GM19324 (cell line): ENCODE measurements around the gene TSPAN31.

Source experiments
- ATAC-seq: cut with Tn5 transposase; IDR thresholded peaks from one replicate; pipeline ENCODE4 v1.9.1; 2021; ENCODE audit warnings: mild to moderate bottlenecking, moderate library complexity; ENCODE audit not compliant: unreplicated experiment, low FRiP score

TSPAN31 gene

DNA sequence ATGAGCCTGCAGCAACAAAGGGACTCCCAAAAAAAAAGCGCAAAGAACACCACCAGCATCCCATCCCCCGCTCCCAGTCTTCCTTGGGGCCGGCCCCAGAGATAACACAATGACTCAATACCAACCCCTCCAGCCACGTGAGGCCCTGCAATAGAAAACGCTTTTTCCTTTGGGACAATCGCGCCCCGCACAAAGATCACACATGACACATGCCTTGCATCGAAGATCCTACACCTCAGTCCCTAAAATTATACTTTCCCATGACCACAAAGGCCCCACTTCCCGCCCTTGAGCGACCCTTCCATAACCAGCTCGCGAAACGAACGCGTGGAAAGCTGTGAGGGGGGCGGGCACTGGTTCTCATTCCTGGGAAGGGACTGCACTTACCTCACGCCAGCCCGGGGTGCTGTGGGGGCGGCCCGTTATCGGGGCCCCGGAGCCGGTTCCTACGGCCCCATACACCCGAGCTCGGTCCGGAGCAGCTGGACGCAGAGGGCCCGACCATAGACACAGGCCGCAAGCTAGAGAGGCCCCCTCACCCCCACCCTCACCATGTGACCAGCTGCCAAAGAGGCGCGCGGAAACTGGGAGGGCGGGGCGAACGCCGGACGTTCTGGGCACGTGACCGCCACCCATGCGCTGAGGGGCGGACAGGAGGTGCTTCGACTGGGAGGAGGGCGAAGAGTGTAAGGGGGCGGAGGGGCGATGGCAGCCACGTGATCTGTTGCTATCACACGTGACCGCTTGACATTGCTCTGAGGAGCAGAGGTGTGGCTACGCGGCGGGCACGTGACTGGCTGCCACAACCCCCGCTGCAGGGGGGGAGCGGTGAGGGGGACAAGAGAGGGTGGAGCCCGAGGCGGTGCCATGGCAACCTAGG, 7.2 kb downstream of the TSPAN31 start, which contains the start of gene CDK4:
CDK4 (minus strand) TSS at position 523 of the 880 bp plus-strand sequence. CDS start 593 bp downstream, outside the sequence.
- ATAC-seq: peak; percentile 81

DNA sequence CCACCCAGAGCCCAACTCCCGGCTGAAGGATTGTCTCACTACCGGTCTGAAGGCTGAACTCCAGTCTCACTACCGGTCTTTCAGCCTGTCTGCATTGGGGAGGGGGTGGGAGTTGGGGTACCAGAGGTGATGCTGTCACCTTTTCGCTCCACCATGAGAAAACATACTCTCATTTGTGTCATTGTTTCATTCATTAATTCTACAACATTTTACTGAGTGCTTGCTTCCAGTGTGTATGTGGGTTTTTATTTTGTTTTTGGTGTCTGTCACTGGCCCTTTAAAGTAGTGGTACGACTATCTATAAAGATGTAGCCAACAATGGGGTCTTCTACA, 7.8 kb downstream of the TSPAN31 start:
- no peak for ATAC-seq

- no peak for ATAC-seq
Observed at GRCh38 chr12:57753756-57754337, 9.0 kb downstream of the TSPAN31 start.

DNA sequence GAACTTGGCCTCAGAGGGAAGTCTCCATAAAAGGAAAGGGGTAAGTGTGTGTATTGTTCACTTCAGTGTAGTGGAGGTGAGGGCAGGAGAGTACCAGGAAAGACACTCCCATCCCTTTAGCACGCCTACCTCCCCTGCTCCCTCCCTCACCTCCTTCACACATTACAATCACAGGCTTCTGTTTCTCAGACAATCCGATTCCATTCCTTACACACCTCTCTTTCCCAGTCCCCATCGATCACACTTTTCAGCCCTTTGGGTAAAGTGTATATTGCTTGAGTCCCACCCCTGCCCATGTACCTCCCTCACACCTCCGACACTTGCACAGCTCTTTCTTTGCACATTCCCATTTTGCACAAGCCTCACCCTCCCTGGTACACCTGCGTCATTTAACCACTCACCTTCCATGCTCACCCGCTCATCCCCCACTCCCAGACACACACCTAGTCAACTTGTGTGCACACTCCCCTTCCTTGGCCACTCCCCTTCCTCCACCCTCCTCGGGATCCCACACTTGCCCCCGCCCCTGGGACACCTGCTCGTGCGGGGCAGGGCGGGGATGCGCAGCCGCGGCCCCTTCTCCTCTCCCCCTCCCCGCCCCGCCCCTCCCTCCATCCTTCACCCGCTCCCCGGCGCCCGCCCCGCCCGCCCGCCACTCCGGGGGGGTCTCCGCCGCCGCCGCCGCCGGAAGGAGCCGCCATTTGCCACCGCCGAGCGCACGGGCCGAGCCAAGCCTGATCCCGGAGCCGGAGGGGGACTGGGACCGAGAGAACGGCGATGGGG, 9.8 kb downstream of the TSPAN31 start, which contains the start of gene MARCHF9:
MARCHF9 (plus strand) TSS at position 693 of the 783 bp plus-strand sequence. CDS start 426 bp downstream, outside the sequence.
- peak; percentile 36 for ATAC-seq

DNA sequence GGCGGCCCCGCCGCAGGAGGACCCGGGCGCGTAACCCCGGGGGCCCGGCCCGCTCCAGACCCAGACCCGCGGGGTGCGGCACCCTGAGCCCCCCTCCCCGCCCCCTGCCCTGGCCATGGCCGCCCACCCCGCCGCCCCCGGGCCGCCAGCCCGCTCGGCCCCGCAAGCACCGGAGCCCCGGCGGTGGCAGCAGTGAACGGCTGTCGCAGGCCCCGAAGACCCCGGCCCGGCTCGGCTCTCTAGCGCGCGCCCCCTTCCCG, 10.3 kb downstream of the TSPAN31 start:
- ATAC-seq: no peak

DNA sequence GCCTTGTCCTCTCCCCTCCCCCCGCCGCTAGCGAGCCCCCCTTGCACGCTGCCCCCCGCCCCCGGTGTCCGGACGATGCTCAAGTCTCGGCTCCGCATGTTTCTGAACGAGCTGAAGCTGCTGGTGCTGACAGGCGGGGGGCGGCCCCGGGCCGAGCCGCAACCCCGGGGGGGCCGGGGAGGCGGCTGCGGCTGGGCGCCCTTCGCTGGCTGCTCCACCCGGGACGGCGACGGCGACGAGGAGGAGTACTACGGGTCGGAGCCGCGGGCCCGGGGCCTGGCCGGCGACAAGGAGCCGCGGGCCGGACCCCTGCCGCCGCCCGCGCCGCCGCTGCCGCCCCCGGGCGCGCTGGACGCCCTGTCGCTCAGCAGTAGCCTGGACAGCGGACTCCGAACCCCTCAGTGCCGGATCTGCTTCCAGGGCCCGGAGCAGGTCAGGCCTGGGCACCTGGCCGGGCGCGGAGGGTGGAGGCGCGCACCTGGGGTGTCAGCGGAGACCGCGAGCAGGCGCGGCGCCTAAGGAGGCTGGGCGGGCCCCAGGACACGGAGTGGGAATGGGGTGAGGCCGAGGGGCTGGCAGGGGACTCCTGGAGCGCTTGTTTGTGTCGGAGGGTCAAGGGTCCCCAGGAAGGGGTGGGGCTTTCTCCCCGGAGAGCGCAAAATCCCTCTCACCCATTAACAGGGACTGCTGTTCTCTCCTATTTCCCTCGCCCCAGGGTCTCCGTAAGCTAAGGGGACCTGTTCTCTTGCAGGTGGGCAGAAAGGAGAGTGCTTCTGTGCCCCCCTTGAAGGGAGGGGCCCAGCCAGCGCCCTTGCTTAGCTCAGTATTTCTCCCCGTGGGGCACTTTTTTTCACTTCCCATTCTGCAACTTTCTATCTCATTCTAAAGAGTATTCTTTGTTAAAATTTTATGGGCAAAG, 10.9 kb downstream of the TSPAN31 start:
- ATAC-seq: no peak

DNA sequence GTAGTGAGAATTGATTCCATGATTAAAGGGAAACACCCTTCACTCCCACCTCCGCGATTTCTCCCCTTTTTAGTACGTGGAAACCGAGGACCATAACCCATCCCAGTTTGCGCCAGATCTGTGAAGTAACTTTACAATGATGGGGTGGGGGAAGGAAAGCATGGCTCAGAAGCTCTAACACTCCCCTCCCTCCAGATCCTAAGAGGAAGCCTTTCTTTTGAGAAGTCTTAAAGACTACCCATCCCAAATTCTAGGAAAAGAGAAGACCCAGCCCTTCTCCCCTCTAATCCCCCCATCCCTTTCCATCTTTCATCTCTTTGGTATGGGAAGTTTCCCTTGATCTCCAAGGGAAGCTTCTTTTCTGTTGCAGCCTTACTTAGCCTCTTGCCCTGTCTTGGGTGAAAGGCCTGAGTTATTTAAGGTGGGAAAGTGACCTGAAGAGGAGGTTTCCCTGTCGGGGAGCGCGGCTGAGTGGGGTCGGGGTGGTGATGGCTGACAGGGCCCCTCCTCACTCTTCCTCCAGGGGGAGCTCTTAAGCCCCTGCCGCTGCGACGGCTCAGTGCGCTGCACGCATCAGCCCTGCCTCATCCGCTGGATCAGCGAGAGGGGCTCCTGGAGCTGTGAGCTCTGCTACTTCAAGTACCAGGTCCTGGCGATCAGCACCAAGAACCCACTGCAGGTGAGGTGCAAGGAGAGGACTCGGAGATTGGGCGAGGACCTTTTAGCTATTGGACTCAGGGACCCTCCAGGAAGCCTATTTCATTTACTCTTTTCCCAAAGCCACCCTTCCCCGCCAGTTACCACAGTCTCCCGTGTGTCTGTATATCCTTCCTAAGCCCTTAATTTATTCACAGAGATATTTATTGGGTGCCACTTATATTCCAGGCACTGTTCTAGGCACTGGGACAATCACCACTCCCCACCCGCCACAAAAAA, 11.8 kb downstream of the TSPAN31 start:
- ATAC-seq: no peak

GRCh38 chr12:57757771-57758170, 12.9 kb downstream of the TSPAN31 start:
- no peak for ATAC-seq

- ATAC-seq: no peak
Observed at GRCh38 chr12:57758552-57759359, 13.9 kb downstream of the TSPAN31 start.

DNA sequence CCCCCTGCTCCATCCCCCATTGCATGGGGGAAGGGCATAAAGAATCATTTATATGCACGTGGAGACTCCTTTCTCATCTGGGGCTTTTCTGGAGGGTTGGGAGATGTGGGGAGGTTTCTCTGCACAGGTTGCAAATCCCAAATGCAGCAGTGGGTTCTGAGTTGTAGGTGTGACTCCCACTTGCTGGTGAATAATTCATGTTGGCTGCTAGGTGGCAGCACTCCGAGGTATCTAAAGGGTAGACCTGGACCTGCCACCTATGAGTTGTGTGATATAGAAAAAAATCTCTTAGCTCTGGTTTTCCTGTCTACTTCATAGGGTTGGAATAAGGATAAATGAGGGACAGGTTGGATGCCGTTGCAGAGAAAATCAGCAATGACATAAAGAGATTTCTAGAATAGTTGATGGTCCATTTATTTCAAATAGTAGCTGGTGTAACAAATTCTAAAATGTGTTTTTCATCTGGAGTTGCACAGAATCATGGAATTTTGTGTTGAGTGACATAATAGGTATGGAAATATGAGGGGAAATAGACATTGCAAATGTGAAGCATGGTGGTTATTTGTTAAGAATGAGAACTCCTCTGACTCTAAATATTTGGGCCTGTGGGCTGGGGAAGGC, 14.6 kb downstream of the TSPAN31 start:
- ATAC-seq: no peak

DNA sequence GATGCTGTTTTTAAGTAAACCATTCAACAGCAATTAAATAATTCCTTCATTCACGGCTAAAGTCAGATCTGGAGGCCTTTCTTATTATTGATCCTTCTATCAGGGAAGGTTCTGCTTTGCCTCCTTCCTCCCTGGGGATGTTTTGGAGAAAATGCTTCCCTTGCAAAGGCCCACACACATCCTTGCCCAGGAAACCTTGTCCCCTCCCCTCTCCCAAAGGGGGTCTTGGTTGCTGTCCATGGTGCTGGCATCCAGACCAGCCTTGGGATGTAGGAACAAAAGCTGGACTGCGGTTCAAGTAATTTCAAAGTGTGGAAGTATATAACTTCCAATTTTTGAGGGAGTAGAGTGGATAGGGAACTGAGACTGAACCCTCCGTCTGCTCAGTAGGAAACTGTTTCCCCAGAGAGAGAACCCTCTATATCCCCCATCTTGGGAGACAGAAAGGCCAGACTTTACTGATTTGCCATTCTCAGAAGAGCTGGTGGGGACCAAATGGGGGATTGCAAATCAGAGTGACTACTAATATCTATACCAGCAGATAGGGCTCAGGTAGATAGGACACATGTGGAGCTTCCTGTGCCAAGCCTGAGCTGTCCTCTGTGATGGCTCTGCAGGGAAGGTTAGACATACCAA, 15.6 kb downstream of the TSPAN31 start:
- no peak for ATAC-seq

DNA sequence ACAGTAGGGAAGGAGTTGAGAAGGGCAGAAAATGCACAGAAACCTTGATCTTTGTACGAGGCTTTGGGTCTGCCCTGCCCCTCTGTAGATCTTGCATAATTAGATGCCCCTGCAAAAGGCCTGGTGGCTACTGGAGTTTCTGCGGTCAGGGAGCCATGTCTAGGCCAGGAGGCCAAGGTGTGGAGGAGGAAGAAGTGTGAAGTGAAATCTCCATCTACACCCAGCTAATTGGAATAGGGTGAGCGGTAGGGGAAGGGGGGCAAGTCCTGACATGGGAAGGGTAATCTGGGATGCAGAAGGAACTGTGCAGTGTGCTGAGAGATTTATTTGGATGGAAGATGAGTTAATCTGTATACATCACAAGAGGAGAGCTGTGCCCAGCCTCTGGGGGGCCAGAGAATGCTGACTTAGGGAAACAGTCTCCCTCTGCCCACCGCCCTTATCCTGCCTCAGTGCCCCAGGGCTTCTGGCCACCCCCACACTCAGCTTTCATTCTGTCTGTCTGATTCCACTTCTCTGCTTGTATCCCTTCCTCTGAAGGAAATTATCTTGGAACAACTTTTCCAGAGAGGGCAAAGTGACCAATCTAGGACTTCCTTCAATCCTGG, 16.7 kb downstream of the TSPAN31 start:
- no peak for ATAC-seq

DNA sequence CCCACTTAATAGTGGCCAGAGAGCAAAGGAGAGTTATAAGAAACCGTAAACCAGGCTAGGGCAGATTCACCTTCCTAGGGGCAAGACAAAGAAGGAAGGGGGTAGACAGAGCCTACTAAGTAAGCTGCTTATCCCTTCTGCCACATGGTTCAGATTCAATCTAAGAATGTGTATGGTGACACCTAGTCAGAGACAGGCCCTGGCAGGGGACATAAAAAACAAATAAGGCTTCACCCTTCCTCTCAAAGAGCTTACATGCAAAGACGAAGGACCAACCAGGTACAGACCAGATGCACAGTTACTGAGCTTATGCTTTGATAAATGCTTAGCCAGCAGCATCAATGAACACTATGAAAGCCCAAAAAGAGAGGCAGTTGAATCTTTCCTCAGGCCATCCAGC, 17.6 kb downstream of the TSPAN31 start:
- ATAC-seq: no peak

GRCh38 chr12:57763881-57764661, 19.2 kb downstream of the TSPAN31 start:
- ATAC-seq: no peak

DNA sequence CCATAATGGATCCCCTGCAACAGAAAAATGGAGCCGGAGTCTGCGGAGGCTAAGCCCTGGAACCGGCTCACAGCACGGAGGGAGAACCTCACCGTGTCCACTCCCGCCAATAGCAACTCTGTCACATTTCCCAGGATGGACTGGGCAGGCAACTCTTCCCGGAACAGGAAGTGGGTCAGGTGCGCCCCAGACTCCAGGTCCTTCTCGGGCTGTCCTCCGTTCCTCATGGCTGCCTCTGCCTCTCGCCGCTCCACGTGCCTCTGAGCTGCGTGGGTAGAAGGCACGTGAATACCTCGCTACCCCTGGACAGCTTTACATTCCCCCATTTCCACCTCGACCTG, 19.8 kb downstream of the TSPAN31 start:
- ATAC-seq: no peak

DNA sequence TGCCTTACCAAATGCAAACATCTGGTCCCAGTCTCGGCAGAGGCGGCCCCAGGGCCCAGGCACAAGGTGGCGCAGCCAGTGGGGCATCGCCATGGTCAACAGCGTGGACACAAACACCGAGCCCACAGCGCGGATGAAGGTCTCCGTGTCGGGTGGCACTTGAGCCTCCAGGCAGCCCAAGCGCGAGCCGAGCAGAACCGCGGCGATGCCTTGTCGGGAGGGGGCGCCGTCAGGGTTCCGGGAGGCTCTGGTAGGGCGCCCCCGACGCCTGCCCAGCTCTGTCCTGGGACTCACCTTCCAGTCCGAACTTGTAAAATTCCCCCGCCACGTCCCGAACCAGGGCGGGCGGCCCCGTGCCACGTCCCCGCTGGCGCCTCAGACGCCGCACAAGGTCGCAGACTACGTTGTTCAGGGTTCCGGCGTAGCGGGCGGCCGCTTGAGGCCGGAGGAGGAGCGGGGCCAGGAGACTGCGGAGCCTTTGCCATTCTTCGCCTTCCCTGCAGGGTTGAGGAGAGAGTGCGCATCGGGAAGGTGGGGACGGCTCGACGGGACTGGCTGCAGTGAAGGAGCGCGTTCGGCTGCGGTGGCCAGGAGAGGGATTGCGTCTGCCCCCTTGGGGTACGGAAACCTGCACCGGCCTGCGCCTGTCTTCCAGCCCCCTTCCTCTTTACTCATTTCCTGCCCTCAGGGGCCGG, 20.3 kb downstream of the TSPAN31 start:
- peak; percentile 55 for ATAC-seq
